Stimulated activated CD4-positive, alpha-beta T cell treated with anti-CD3 and anti-CD28 coated beads, Interleukin-4, amount 100 ng/mL, for 1 hour (primary cell): ENCODE measurements around the gene GPATCH8.

ENCODE experiments used
- DNase-seq: peaks from one replicate; pipeline ENCODE4 v3.0.0-alpha.2; 2020

Gene GPATCH8

GRCh38 chr17:44451016-44451627 lies 52.1 kb downstream of the GPATCH8 start:
- no peak for DNase-seq

- DNase-seq: no peak
Measured at GRCh38 chr17:44448412-44448811, 54.8 kb downstream of the GPATCH8 start.

GRCh38 chr17:44444735-44445105 lies 58.5 kb downstream of the GPATCH8 start:
- DNase-seq: no peak

- no peak for DNase-seq
Measured at GRCh38 chr17:44442806-44443205, 60.4 kb downstream of the GPATCH8 start.

- DNase-seq: no peak
Measured at GRCh38 chr17:44439168-44439567, 64.0 kb downstream of the GPATCH8 start.

- DNase-seq: no peak
Measured at GRCh38 chr17:44438636-44439035, 64.6 kb downstream of the GPATCH8 start.

- no peak for DNase-seq
Measured at GRCh38 chr17:44436336-44436735, 66.9 kb downstream of the GPATCH8 start.

GRCh38 chr17:44432254-44433157 lies 70.7 kb downstream of the GPATCH8 start:
- no peak for DNase-seq

GRCh38 chr17:44424828-44425461 lies 78.3 kb downstream of the GPATCH8 start:
- DNase-seq: no peak

GRCh38 chr17:44417553-44417952 lies 85.7 kb downstream of the GPATCH8 start:
- DNase-seq: no peak

- no peak for DNase-seq
Measured at GRCh38 chr17:44416558-44417289, 86.5 kb downstream of the GPATCH8 start.

- DNase-seq: no peak
Measured at GRCh38 chr17:44414394-44415155, 88.6 kb downstream of the GPATCH8 start.

GRCh38 chr17:44409309-44410028 lies 93.7 kb downstream of the GPATCH8 start:
- DNase-seq: no peak

GRCh38 chr17:44408786-44409185 lies 94.4 kb downstream of the GPATCH8 start:
- DNase-seq: no peak

- DNase-seq: no peak
Measured at GRCh38 chr17:44402564-44403172, 100.5 kb downstream of the GPATCH8 start.

GRCh38 chr17:44400226-44400847 lies 102.9 kb downstream of the GPATCH8 start:
- no peak for DNase-seq

- DNase-seq: no peak
Measured at GRCh38 chr17:44398692-44399691, 104.2 kb downstream of the GPATCH8 start.

- no peak for DNase-seq
Measured at GRCh38 chr17:44397479-44398440, 105.4 kb downstream of the GPATCH8 start.
